Dendritic cell treated with granulocyte-macrophage colony-stimulating factor and Interleukin-4, amounts not matched to agents 40 ng/mL and 50 ng/mL, for 4 days (primary cell): ENCODE results near the gene MYT1.
"Not testable (repeated sequence)": the region's sequence is repeated elsewhere in the genome, so short reads cannot be mapped to it uniquely, and the experiment has no call there.

Source experiments
- H3K27ac Mint-ChIP-seq: one replicate; pipeline ENCODE4 v1.8.0; 2022; ENCODE audit warnings: mild to moderate bottlenecking, mixed read lengths
- H3K27me3 Mint-ChIP-seq: one replicate; pipeline ENCODE4 v1.8.0; 2022; ENCODE audit warnings: mild to moderate bottlenecking, mixed read lengths
- H3K36me3 Mint-ChIP-seq: one replicate; pipeline ENCODE4 v1.8.0; 2022; ENCODE audit warnings: low read depth, mixed read lengths
- H3K4me1 Mint-ChIP-seq: one replicate; pipeline ENCODE4 v1.8.0; 2022; ENCODE audit warnings: low read depth, mixed read lengths
- H3K4me3 Mint-ChIP-seq: one replicate; pipeline ENCODE4 v1.8.0; 2022; ENCODE audit warnings: mild to moderate bottlenecking, moderate library complexity, mixed read lengths
- H3K9me3 Mint-ChIP-seq: one replicate; pipeline ENCODE4 v1.8.0; 2022; ENCODE audit warnings: mixed read lengths
- intact Hi-C: fragments of 100-400 bp; cut with micrococcal nuclease; formaldehyde crosslinking; loops from one replicate; pipeline ENCODE4 v1.15.0; 2022

The MYT1 gene

GRCh38 chr20:64164123-64164836 lies at the start of gene MYT1:
TSS of gene MYT1 (plus strand) at chr20:64164452. CDS start at chr20:64198862, 34,410 bp downstream.
- peaks cover 35% of the 10 kb centered on the region for H3K27me3 Mint-ChIP-seq
- no peak within 1 kb of the TSS for H3K4me3 Mint-ChIP-seq
- no peaks in the 10 kb centered on the region for H3K36me3 Mint-ChIP-seq

GRCh38 chr20:64115171-64115911 lies 48.9 kb upstream of the MYT1 start:
- peaks cover 15% of the 10 kb centered on the region for H3K4me1 Mint-ChIP-seq
- peaks cover 15% of the 10 kb centered on the region for H3K27me3 Mint-ChIP-seq
- no peak overlapping the region for H3K4me3 Mint-ChIP-seq
- intact Hi-C loops = no loop called here
- no peak overlapping the region for H3K27ac Mint-ChIP-seq
- H3K36me3 Mint-ChIP-seq = no peaks in the 10 kb centered on the region
- H3K9me3 Mint-ChIP-seq = no peaks in the 10 kb centered on the region

More at GRCh38 chr20:64164123-64164836, at the start of gene MYT1:
- Mint-ChIP-seq H3K4me1 (peaks cover 4% of the 10 kb centered on the region), H3K27ac (no peak within 1 kb of the TSS), H3K9me3 (no peaks in the 10 kb centered on the region)
- intact Hi-C loops = no loop called here

- H3K27me3 Mint-ChIP-seq = peaks cover 15% of the 10 kb centered on the region
- intact Hi-C loops = no loop called here
- peaks cover 15% of the 10 kb centered on the region for H3K4me1 Mint-ChIP-seq
- no peaks in the 10 kb centered on the region for H3K9me3 Mint-ChIP-seq
- H3K27ac Mint-ChIP-seq = no peak overlapping the region
- H3K36me3 Mint-ChIP-seq = no peaks in the 10 kb centered on the region
- no peak overlapping the region for H3K4me3 Mint-ChIP-seq
Observed at GRCh38 chr20:64116016-64116415, 48.2 kb upstream of the MYT1 start.

DNA sequence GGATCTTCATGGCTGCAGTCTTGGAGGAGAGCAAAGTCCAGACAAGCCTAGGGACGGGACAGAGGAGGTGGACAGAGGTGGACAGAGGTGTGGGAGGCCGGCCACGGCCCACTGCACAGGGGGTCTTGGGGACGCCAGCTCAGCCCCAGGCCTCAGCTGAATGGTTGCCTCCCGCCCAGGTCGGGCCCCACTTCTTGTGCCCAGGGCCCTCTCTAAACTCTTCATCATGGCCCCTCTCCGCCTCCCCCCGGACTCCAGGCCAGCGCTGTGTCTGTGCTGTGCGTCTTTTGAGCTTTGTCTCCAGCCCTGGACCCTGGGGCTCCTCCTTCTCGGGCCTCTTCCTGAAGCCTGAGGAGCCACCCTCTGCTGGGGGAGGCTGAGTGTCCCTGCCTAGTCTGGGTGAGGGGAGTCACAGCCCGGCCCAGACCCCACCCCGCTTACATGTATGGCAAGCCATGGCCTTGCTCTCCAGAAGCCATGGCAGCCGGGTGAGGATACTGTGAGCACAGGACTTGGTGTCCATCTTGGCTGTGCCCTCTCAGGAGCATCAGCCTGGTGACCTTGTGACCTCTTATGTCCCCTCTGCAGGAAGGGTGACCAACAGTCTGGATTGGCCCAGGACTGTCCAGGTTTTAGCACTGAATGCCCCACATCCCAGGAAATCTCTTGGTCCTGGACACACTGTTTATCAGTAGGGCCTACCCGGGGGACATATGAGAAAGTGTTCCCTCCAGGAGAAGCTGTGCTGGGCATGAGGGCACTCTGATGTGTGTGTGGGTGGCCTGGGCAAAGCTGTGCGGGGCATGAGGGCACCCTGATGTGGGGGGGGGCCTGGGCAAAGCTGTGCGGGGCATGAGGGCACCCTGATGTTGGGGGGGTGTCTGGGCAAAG lies 47.5 kb upstream of the MYT1 start:
- intact Hi-C loops = no loop called here
- H3K27ac Mint-ChIP-seq = no peak overlapping the region
- no peaks in the 10 kb centered on the region for H3K36me3 Mint-ChIP-seq
- H3K9me3 Mint-ChIP-seq = no peaks in the 10 kb centered on the region
- peaks cover 20% of the 10 kb centered on the region for H3K27me3 Mint-ChIP-seq
- H3K4me3 Mint-ChIP-seq = no peak overlapping the region
- peaks cover 13% of the 10 kb centered on the region for H3K4me1 Mint-ChIP-seq

GRCh38 chr20:64117432-64117777 lies 46.8 kb upstream of the MYT1 start:
- H3K4me1 Mint-ChIP-seq, H3K27ac Mint-ChIP-seq, H3K9me3 Mint-ChIP-seq, H3K4me3 Mint-ChIP-seq, intact Hi-C loops, H3K36me3 Mint-ChIP-seq: not testable (repeated sequence)
- H3K27me3 Mint-ChIP-seq = peaks cover 21% of the 10 kb centered on the region

DNA sequence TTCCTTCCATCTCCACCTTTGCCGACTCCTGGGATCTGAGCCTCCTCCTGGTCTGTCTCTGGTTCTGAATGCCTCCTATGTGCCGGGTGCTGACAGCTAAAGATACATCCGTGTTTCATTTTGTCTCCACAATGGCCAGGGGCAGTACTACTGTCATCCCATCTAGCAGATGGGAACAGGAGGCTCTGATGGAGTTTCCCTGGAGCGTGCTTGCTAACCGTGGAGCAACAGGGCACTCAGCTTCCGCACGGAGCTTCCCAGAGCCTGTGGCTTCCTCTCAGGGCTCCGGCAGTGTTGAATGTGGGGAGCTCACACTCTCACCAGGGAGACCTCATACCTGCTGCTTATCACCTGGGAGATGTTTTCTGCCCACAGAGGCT lies 45.0 kb upstream of the MYT1 start:
- no peak overlapping the region for H3K27ac Mint-ChIP-seq
- H3K4me3 Mint-ChIP-seq = no peak overlapping the region
- H3K36me3 Mint-ChIP-seq = no peaks in the 10 kb centered on the region
- intact Hi-C loops = no loop called here
- H3K4me1 Mint-ChIP-seq = peaks cover 6% of the 10 kb centered on the region
- peaks cover 27% of the 10 kb centered on the region for H3K27me3 Mint-ChIP-seq
- no peaks in the 10 kb centered on the region for H3K9me3 Mint-ChIP-seq

DNA sequence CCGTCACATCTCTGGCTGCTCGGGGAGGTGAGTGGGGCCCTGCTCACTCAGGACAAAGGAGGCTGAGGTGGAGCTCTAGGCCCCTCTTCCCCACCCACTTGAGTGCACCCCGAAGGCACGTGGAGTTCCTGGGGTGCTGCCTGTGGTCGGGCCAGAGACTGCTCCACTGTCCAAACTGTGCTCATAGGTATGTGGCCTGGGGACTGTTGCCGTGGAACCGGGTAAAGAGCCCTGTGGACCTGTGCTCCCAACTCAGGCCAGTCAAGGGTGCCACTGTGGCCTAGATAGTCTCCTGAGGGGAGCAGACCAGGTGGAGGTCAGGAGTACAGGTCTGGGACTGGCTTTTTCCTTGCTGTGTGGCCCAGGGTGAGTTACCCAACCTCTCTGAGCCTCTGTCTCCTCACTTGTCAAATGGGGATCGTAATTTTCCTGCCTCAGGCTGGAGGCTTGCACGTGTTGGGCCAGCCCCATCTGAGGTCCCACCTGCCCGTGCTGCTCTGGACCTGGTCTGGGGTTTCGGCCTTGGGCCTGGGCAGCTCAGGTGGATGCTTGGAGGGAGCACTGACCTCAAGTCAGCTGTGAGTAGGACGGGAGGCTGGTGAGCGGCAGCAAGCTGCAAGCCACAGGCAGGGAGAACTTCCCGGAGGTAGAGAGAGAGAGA lies 44.4 kb upstream of the MYT1 start:
- Mint-ChIP-seq H3K27me3 (peaks cover 29% of the 10 kb centered on the region), H3K36me3 (no peaks in the 10 kb centered on the region), H3K27ac (no peak overlapping the region), H3K4me1 (peaks cover 6% of the 10 kb centered on the region), H3K9me3 (no peaks in the 10 kb centered on the region), H3K4me3 (no peak overlapping the region)
- intact Hi-C loops = loop anchor here (1.0 to 5.0 kb wide), 3 partner anchors 37 to 138 kb away; partner anchors contain the start of gene PRPF6

DNA sequence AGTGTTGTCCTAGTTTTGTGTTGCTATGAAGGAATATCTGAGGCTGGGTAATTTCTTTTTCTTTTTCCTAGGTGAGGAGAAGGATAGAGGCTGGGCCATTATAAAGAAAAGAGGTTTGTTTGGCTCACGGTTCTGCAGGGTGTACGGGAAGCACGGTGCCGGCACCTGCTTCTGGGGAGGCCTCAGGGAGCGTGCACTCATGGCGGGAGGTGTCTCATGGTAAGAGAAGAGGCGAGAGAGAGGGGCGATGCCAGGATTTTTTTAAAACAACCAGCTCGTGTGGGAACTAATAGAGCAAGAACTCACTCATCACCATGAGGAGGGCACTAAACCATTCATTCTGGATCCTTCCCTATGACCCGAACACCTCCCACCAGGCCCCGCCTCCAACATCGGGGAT lies 42.7 kb upstream of the MYT1 start:
- H3K4me3 Mint-ChIP-seq = no peak overlapping the region
- H3K9me3 Mint-ChIP-seq = no peaks in the 10 kb centered on the region
- intact Hi-C loops = loop anchor here (5.0 kb wide), 1 partner anchor 139 kb away; the partner anchor contains the start of gene PRPF6
- no peak overlapping the region for H3K27ac Mint-ChIP-seq
- peaks cover 6% of the 10 kb centered on the region for H3K4me1 Mint-ChIP-seq
- H3K27me3 Mint-ChIP-seq = peaks cover 28% of the 10 kb centered on the region
- no peaks in the 10 kb centered on the region for H3K36me3 Mint-ChIP-seq

DNA sequence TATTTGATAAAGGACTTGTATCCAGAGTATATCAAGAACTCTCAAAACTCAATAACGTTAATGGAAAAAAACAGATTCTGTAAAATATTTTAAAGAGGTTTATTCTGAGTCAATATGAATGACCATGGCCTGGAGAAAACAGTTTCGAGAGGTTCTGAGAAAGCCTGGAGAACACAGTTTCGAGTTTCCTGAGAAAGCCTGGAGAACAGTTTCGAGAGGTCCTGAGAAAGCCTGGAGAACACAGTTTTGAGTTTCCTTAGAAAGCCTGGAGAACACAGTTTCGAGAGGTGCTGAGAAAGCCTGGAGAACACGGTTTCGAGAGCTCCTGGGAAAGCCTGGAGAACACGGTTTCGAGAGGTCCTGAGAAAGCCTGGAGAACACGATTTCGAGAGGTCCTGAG lies 41.3 kb upstream of the MYT1 start:
- intact Hi-C loops = loop anchor here (5.0 kb wide), 1 partner anchor 141 kb away; the partner anchor contains the start of gene PRPF6
- H3K4me3 Mint-ChIP-seq, H3K36me3 Mint-ChIP-seq, H3K27ac Mint-ChIP-seq, H3K9me3 Mint-ChIP-seq, H3K4me1 Mint-ChIP-seq: not testable (repeated sequence)
- peaks cover 28% of the 10 kb centered on the region for H3K27me3 Mint-ChIP-seq

- H3K4me3 Mint-ChIP-seq, H3K4me1 Mint-ChIP-seq, H3K9me3 Mint-ChIP-seq, H3K36me3 Mint-ChIP-seq, H3K27ac Mint-ChIP-seq: not testable (repeated sequence)
- peaks cover 31% of the 10 kb centered on the region for H3K27me3 Mint-ChIP-seq
- intact Hi-C loops = loop anchor here (5.0 kb wide), 1 partner anchor 141 kb away; the partner anchor contains the start of gene PRPF6
Observed at GRCh38 chr20:64123517-64123916, 40.7 kb upstream of the MYT1 start.

- no peak overlapping the region for H3K4me3 Mint-ChIP-seq
- H3K36me3 Mint-ChIP-seq = no peaks in the 10 kb centered on the region
- H3K27me3 Mint-ChIP-seq = peaks cover 28% of the 10 kb centered on the region
- intact Hi-C loops = no loop called here
- H3K9me3 Mint-ChIP-seq = no peaks in the 10 kb centered on the region
- H3K4me1 Mint-ChIP-seq = no peaks in the 10 kb centered on the region
- H3K27ac Mint-ChIP-seq = no peak overlapping the region
Observed at GRCh38 chr20:64129146-64129782, 35.0 kb upstream of the MYT1 start.

DNA sequence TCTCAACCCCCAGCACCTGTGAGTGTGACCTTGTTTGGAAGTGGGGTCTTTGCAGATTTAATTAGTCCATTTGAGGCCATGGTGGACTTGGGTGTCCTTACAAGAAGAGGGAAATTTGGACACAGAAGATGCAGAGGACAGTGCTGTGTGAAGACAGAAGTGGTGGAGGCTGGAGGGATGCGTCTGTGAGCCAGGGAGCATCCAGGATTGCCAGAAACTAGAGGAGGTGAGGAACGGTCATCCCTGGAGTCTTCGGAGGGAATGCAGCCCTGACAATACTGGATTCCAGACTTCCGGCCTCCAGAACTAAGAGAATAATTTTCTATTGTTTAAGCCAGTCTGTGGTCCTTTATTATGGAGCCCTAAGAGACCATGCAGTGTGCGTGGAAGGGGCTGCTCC lies 34.0 kb upstream of the MYT1 start:
- Mint-ChIP-seq H3K9me3 (no peaks in the 10 kb centered on the region), H3K27me3 (peaks cover 22% of the 10 kb centered on the region), H3K4me1 (no peaks in the 10 kb centered on the region), H3K4me3 (no peak overlapping the region), H3K36me3 (no peaks in the 10 kb centered on the region), H3K27ac (no peak overlapping the region)
- intact Hi-C loops = no loop called here

GRCh38 chr20:64130876-64131275 lies 33.4 kb upstream of the MYT1 start:
- Mint-ChIP-seq H3K4me3 (no peak overlapping the region), H3K4me1 (no peaks in the 10 kb centered on the region), H3K27me3 (peaks cover 25% of the 10 kb centered on the region), H3K9me3 (no peaks in the 10 kb centered on the region), H3K36me3 (no peaks in the 10 kb centered on the region), H3K27ac (no peak overlapping the region)
- intact Hi-C loops = no loop called here
